OCI-LY1 (cell line): ENCODE results near the gene CENPA.

Source experiments
- EZH2 ChIP-seq: fragments of 200-600 bp; sonication (generic), shearing (Covaris generic); IDR thresholded peaks from 2 replicates; pipeline ENCODE4 v1.8.0; 2017; ENCODE audit warnings: borderline replicate concordance, mixed run types, mild to moderate bottlenecking, antibody characterized with exemption, low read length, moderate library complexity, mixed read lengths
- TF ChIP-seq, protein P1 (sequence below): fragments of 200-600 bp; sonication (generic), shearing (Covaris generic); IDR thresholded peaks from 2 replicates; pipeline ENCODE4 v1.5.1; 2017; ENCODE audit warnings: mild to moderate bottlenecking, antibody characterized with exemption, low read length, moderate library complexity, mixed read lengths

GRCh38 chr2:26838121-26838906 lies 52.5 kb downstream of the CENPA start:
- TF ChIP-seq, protein P1, sequence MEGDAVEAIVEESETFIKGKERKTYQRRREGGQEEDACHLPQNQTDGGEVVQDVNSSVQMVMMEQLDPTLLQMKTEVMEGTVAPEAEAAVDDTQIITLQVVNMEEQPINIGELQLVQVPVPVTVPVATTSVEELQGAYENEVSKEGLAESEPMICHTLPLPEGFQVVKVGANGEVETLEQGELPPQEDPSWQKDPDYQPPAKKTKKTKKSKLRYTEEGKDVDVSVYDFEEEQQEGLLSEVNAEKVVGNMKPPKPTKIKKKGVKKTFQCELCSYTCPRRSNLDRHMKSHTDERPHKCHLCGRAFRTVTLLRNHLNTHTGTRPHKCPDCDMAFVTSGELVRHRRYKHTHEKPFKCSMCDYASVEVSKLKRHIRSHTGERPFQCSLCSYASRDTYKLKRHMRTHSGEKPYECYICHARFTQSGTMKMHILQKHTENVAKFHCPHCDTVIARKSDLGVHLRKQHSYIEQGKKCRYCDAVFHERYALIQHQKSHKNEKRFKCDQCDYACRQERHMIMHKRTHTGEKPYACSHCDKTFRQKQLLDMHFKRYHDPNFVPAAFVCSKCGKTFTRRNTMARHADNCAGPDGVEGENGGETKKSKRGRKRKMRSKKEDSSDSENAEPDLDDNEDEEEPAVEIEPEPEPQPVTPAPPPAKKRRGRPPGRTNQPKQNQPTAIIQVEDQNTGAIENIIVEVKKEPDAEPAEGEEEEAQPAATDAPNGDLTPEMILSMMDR = no peak
- no peak for TF ChIP-seq EZH2
